Measurements from ENCODE around the gene EPC1.
A peak's percentile ranks its signal among the peaks of the same experiment; 100 is the strongest.
"Not testable (repeated sequence)": the region's sequence is repeated elsewhere in the genome, so short reads cannot be mapped to it uniquely, and the experiment has no call there.

Gene EPC1

GRCh38 chr10:32346551-32347362 is at the start of gene EPC1:
Gene EPC1, minus strand, starts transcription at chr10:32347158. Its CDS starts 243 bp downstream, at chr10:32346915.
- peak; percentile 49 for DNase-seq

GRCh38 chr10:32393911-32394310 is 47.0 kb upstream of the EPC1 start:
- DNase-seq, result no peak

- not testable (repeated sequence) for DNase-seq
Measured at GRCh38 chr10:32392284-32392683, 45.3 kb upstream of the EPC1 start.

GRCh38 chr10:32390193-32390592 is 43.2 kb upstream of the EPC1 start:
- DNase-seq, result no peak

- no peak for DNase-seq
Measured at GRCh38 chr10:32388258-32389027, 41.5 kb upstream of the EPC1 start.

GRCh38 chr10:32386623-32387260 is 39.8 kb upstream of the EPC1 start:
- DNase-seq, result no peak

- no peak for DNase-seq
Measured at GRCh38 chr10:32384171-32384570, 37.2 kb upstream of the EPC1 start.

GRCh38 chr10:32381165-32381564 is 34.2 kb upstream of the EPC1 start:
- no peak for DNase-seq

- no peak for DNase-seq
Measured at GRCh38 chr10:32379950-32380551, 33.1 kb upstream of the EPC1 start.

- no peak for DNase-seq
Measured at GRCh38 chr10:32379318-32379949, 32.5 kb upstream of the EPC1 start.

- peak; percentile 70 for DNase-seq
Measured at GRCh38 chr10:32378363-32379317, 31.7 kb upstream of the EPC1 start.

GRCh38 chr10:32377458-32378259 is 30.7 kb upstream of the EPC1 start:
- no peak for DNase-seq

- DNase-seq, result no peak
Measured at GRCh38 chr10:32376771-32377170, 29.8 kb upstream of the EPC1 start.

- DNase-seq, result no peak
Measured at GRCh38 chr10:32376097-32376496, 29.1 kb upstream of the EPC1 start.

- DNase-seq, result no peak
Measured at GRCh38 chr10:32375631-32376030, 28.7 kb upstream of the EPC1 start.

- DNase-seq, result no peak
Measured at GRCh38 chr10:32374605-32375004, 27.6 kb upstream of the EPC1 start.

- DNase-seq, result no peak
Measured at GRCh38 chr10:32373496-32373895, 26.5 kb upstream of the EPC1 start.

GRCh38 chr10:32373031-32373430 is 26.1 kb upstream of the EPC1 start:
- no peak for DNase-seq

GRCh38 chr10:32372000-32372875 is 25.3 kb upstream of the EPC1 start:
- no peak for DNase-seq

- no peak for DNase-seq
Measured at GRCh38 chr10:32371101-32371500, 24.1 kb upstream of the EPC1 start.

Data from NK-92 treated with Interleukin-12 subunit alpha and Interleukin-12 subunit beta, amount 100 ng/mL, for 24 hours (cell line).